ENCODE results near the gene IGF2BP3. TPM values are rescaled to one million over a fixed set of nuclear protein-coding genes. Genes with fewer than 3 reads are reported as not detected.

IGF2BP3 gene
- total RNA-seq, 3 donors from 2014 or later: 0.59 to 3.5 TPM; not detected in 1

- intact Hi-C loops (cut with DNase I; ENCODE audit: low total_unique reads): no loop called here
- TF ChIP-seq POLR2A (IDR thresholded peaks at IDR 0.05) (no peak), POLR2AphosphoS5 (IDR thresholded peaks at IDR 0.05) (no peak), CTCF (IDR thresholded peaks at IDR 0.05) (no peak)
Observed at GRCh38 chr7:23291957-23292560, 178.2 kb downstream of the IGF2BP3 start.

GRCh38 chr7:23290993-23291392 lies 179.3 kb downstream of the IGF2BP3 start:
- Histone ChIP-seq H3K27me3 (no peaks in the 10 kb centered on the region), H3K9me3 (no peaks in the 10 kb centered on the region), H3K4me1 (no peaks in the 10 kb centered on the region), H3K4me3 (no peak overlapping the region), H3K36me3 (no peaks in the 10 kb centered on the region), H3K27ac (no peak overlapping the region)
- DNase-seq (ENCODE audit: low spot score in 2 of 2): no peak
- no peak for TF ChIP-seq CTCF (IDR thresholded peaks at IDR 0.05)
- no peak for TF ChIP-seq POLR2AphosphoS5 (IDR thresholded peaks at IDR 0.05)
- no peak for TF ChIP-seq POLR2A (IDR thresholded peaks at IDR 0.05)
- intact Hi-C loops (cut with DNase I; ENCODE audit: low total_unique reads): no loop called here

More at GRCh38 chr7:23291957-23292560, 178.2 kb downstream of the IGF2BP3 start:
- H3K9me3 ChIP-seq: no peaks in the 10 kb centered on the region
- DNase-seq (ENCODE audit: low spot score in 2 of 2): no peak
- H3K27me3 ChIP-seq: no peaks in the 10 kb centered on the region
- H3K4me1 ChIP-seq: no peaks in the 10 kb centered on the region
- no peak overlapping the region for H3K27ac ChIP-seq
- no peak overlapping the region for H3K4me3 ChIP-seq
- no peaks in the 10 kb centered on the region for H3K36me3 ChIP-seq

- no peak for TF ChIP-seq POLR2A (IDR thresholded peaks at IDR 0.05)
- no peak for TF ChIP-seq POLR2AphosphoS5 (IDR thresholded peaks at IDR 0.05)
- no peak for TF ChIP-seq CTCF (IDR thresholded peaks at IDR 0.05)
- Histone ChIP-seq H3K4me1 (no peaks in the 10 kb centered on the region), H3K36me3 (no peaks in the 10 kb centered on the region), H3K27me3 (no peaks in the 10 kb centered on the region), H3K9me3 (no peaks in the 10 kb centered on the region), H3K27ac (no peak overlapping the region), H3K4me3 (no peak overlapping the region)
- intact Hi-C loops (cut with DNase I; ENCODE audit: low total_unique reads): no loop called here
- no peak for DNase-seq (ENCODE audit: low spot score in 2 of 2)
Observed at GRCh38 chr7:23287612-23288011, 182.7 kb downstream of the IGF2BP3 start.

GRCh38 chr7:23285657-23286646 lies 184.3 kb downstream of the IGF2BP3 start:
- Histone ChIP-seq H3K27ac (no peak overlapping the region), H3K4me3 (no peak overlapping the region), H3K36me3 (no peaks in the 10 kb centered on the region), H3K27me3 (no peaks in the 10 kb centered on the region), H3K4me1 (no peaks in the 10 kb centered on the region), H3K9me3 (no peaks in the 10 kb centered on the region)
- no peak for TF ChIP-seq POLR2A (IDR thresholded peaks at IDR 0.05)
- TF ChIP-seq CTCF (IDR thresholded peaks at IDR 0.05): no peak
- TF ChIP-seq POLR2AphosphoS5 (IDR thresholded peaks at IDR 0.05): no peak
- DNase-seq (ENCODE audit: low spot score in 2 of 2): no peak
- intact Hi-C loops (cut with DNase I; ENCODE audit: low total_unique reads): no loop called here

- no peak for TF ChIP-seq CTCF (IDR thresholded peaks at IDR 0.05)
- no peak for TF ChIP-seq POLR2AphosphoS5 (IDR thresholded peaks at IDR 0.05)
- no peak for TF ChIP-seq POLR2A (IDR thresholded peaks at IDR 0.05)
Observed at GRCh38 chr7:23284871-23285270, 185.4 kb downstream of the IGF2BP3 start.

More at GRCh38 chr7:23284871-23285270, 185.4 kb downstream of the IGF2BP3 start:
- Histone ChIP-seq H3K4me3 (no peak overlapping the region), H3K36me3 (no peaks in the 10 kb centered on the region), H3K27me3 (no peaks in the 10 kb centered on the region), H3K9me3 (no peaks in the 10 kb centered on the region), H3K4me1 (no peaks in the 10 kb centered on the region), H3K27ac (no peak overlapping the region)
- intact Hi-C loops (cut with DNase I; ENCODE audit: low total_unique reads): no loop called here
- no peak for DNase-seq (ENCODE audit: low spot score in 2 of 2)

Data from breast epithelium (tissue), 4 donors.